ENCODE results near the gene WWOX. TPM values are rescaled to one million over a fixed set of nuclear protein-coding genes. Genes with fewer than 3 reads are reported as not detected.

The WWOX gene
- total RNA-seq, 1 donor from 2014 or later: 8.9 TPM

- H3K9me3 ChIP-seq (replicated peaks): no peaks in the 10 kb centered on the region
- no peak for DNase-seq
- intact Hi-C loops (cut with micrococcal nuclease): no loop called here
- no peaks in the 10 kb centered on the region for H3K36me3 ChIP-seq
- H3K4me1 ChIP-seq: no peaks in the 10 kb centered on the region
- no peak overlapping the region for H3K4me3 ChIP-seq
- TF ChIP-seq CTCF (IDR thresholded peaks at IDR 0.05; ENCODE audit: borderline replicate concordance): no peak
- H3K27me3 ChIP-seq (ENCODE audit: low read depth): no peaks in the 10 kb centered on the region
- no peak overlapping the region for H3K27ac ChIP-seq (replicated peaks)
These were observed 178.0 kb downstream of the WWOX start for GRCh38 chr16:78277321-78278055.

- no peak for DNase-seq
- no peak for TF ChIP-seq CTCF (IDR thresholded peaks at IDR 0.05; ENCODE audit: borderline replicate concordance)
- Histone ChIP-seq H3K9me3 (replicated peaks) (no peaks in the 10 kb centered on the region), H3K4me1 (no peaks in the 10 kb centered on the region), H3K4me3 (no peak overlapping the region), H3K27me3 (ENCODE audit: low read depth) (no peaks in the 10 kb centered on the region), H3K36me3 (no peaks in the 10 kb centered on the region), H3K27ac (replicated peaks) (no peak overlapping the region)
- intact Hi-C loops (cut with micrococcal nuclease): no loop called here
These were observed 178.6 kb downstream of the WWOX start for GRCh38 chr16:78278056-78278450.

GRCh38 chr16:78281115-78281514, 181.7 kb downstream of the WWOX start:
- H3K4me1 ChIP-seq: no peaks in the 10 kb centered on the region
- H3K27me3 ChIP-seq (ENCODE audit: low read depth): no peaks in the 10 kb centered on the region
- no peak for DNase-seq
- no peaks in the 10 kb centered on the region for H3K9me3 ChIP-seq (replicated peaks)
- no peaks in the 10 kb centered on the region for H3K36me3 ChIP-seq
- intact Hi-C loops (cut with micrococcal nuclease): no loop called here
- H3K27ac ChIP-seq (replicated peaks): no peak overlapping the region
- no peak overlapping the region for H3K4me3 ChIP-seq
- no peak for TF ChIP-seq CTCF (IDR thresholded peaks at IDR 0.05; ENCODE audit: borderline replicate concordance)

- intact Hi-C loops (cut with micrococcal nuclease): no loop called here
- no peaks in the 10 kb centered on the region for H3K27me3 ChIP-seq (ENCODE audit: low read depth)
- DNase-seq: no peak
- TF ChIP-seq CTCF (IDR thresholded peaks at IDR 0.05; ENCODE audit: borderline replicate concordance): no peak
- no peaks in the 10 kb centered on the region for H3K36me3 ChIP-seq
- no peaks in the 10 kb centered on the region for H3K4me1 ChIP-seq
- no peaks in the 10 kb centered on the region for H3K9me3 ChIP-seq (replicated peaks)
- H3K4me3 ChIP-seq: no peak overlapping the region
- no peak overlapping the region for H3K27ac ChIP-seq (replicated peaks)
These were observed 184.2 kb downstream of the WWOX start for GRCh38 chr16:78283548-78284251.

- Histone ChIP-seq H3K36me3 (no peaks in the 10 kb centered on the region), H3K4me1 (no peaks in the 10 kb centered on the region), H3K27ac (replicated peaks) (no peak overlapping the region), H3K9me3 (replicated peaks) (no peaks in the 10 kb centered on the region), H3K4me3 (no peak overlapping the region), H3K27me3 (ENCODE audit: low read depth) (no peaks in the 10 kb centered on the region)
- TF ChIP-seq CTCF (IDR thresholded peaks at IDR 0.05; ENCODE audit: borderline replicate concordance): no peak
- no peak for DNase-seq
- intact Hi-C loops (cut with micrococcal nuclease): no loop called here
These were observed 184.9 kb downstream of the WWOX start for GRCh38 chr16:78284326-78284725.

Data from left ventricle myocardium inferior (tissue), 1 donor.